GM19328 (cell line): ENCODE measurements around the gene SEMA7A.
"Not testable (repeated sequence)": the region's sequence is repeated elsewhere in the genome, so short reads cannot be mapped to it uniquely, and the experiment has no call there.

Source experiments
- ATAC-seq: cut with Tn5 transposase; IDR thresholded peaks from one replicate; pipeline ENCODE4 v1.9.1; 2021; ENCODE audit warnings: mild to moderate bottlenecking, moderate library complexity; ENCODE audit not compliant: unreplicated experiment

Gene SEMA7A, protein sequence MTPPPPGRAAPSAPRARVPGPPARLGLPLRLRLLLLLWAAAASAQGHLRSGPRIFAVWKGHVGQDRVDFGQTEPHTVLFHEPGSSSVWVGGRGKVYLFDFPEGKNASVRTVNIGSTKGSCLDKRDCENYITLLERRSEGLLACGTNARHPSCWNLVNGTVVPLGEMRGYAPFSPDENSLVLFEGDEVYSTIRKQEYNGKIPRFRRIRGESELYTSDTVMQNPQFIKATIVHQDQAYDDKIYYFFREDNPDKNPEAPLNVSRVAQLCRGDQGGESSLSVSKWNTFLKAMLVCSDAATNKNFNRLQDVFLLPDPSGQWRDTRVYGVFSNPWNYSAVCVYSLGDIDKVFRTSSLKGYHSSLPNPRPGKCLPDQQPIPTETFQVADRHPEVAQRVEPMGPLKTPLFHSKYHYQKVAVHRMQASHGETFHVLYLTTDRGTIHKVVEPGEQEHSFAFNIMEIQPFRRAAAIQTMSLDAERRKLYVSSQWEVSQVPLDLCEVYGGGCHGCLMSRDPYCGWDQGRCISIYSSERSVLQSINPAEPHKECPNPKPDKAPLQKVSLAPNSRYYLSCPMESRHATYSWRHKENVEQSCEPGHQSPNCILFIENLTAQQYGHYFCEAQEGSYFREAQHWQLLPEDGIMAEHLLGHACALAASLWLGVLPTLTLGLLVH

DNA sequence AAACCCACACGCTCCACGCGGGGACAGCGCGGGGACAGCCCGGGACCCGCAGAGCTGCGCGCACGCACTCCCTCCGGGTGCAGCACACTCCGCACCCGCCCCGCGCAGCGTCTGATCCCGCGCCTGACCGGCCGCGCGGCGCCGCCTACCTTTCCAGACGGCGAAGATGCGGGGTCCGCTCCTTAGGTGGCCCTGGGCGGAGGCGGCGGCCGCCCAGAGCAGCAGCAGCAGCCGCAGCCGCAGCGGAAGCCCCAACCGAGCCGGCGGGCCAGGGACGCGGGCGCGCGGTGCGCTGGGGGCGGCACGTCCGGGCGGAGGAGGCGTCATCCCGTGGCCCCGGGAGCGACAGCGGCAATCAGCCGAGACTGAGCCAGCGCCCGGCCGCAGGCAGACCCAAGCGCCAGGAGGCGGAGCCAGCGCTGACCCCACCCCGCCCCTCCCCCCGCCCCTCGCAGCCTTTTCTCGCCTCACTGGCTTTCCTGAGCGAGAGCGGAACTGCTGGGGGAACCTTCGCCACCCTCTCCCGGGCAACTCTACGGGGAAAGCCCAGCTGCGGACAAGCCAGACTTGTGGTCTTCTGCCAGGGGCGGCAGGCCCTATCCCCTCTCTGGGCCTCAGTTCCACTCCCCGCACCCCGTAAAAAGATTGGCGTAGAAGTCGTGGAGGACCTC lies at the start of gene SEMA7A:
TSS of gene SEMA7A (minus strand) at position 367 of the 671 bp plus-strand sequence. CDS start at position 327, 40 bp downstream.
- ATAC-seq, result peak; percentile 51

DNA sequence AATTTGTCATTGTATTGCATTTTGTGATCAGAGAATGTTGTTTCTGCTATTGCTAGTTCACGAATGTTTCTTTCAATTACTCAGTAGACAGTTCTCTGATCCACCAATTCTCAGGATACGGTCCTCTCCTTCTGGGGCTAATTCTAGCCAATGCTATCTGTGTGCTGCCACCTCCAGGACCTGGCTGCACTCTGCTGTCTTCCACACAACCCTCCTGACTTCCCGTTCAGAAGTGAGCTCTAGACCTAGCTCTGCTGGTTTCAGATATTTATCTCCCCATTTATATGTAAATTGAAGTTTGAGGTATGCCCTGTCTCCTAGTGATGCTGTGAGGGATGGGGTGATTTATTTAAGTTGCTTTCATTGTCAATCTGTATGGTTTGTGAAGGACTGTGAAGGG lies 48.9 kb upstream of the SEMA7A start:
- no peak for ATAC-seq

DNA sequence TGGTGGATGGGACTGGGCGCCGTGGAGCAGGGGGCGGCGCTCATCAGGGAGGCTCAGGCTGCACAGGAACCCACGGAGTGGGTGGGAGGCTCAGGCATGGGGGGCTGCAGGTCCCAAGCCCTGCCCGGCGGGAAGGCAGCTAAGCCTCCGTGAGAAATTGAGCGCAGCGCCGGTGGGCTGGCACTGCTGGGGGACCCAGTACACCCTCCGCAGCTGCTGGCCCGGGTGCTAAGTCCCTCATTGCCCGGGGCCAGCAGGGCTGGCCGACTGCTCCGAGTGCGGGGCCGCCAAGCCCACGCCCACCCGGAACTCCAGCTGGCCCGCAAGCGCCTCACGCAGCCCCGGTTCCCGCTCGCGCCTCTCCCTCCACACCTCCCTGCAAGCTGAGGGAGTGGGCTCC lies 46.6 kb upstream of the SEMA7A start:
- not testable (repeated sequence) for ATAC-seq

DNA sequence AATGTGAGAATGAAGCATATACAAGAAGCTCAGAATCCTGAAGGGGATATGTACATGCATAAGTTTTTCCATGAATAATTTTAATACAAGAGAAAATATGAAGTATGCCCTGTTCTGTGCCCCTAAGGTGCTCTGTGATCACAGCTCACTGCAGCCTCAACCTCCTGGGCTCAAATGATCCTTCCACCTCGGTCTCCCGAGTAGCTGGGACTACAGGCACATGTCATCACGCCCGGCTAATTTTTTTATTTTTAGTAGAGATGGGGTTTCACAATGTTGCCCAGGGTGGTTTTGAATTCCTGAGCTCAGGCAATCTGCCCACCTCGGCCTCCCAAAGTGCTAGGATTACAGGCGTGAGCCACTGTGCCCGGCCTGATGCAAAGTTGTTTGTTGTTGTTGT lies 37.9 kb upstream of the SEMA7A start:
- not testable (repeated sequence) for ATAC-seq

DNA sequence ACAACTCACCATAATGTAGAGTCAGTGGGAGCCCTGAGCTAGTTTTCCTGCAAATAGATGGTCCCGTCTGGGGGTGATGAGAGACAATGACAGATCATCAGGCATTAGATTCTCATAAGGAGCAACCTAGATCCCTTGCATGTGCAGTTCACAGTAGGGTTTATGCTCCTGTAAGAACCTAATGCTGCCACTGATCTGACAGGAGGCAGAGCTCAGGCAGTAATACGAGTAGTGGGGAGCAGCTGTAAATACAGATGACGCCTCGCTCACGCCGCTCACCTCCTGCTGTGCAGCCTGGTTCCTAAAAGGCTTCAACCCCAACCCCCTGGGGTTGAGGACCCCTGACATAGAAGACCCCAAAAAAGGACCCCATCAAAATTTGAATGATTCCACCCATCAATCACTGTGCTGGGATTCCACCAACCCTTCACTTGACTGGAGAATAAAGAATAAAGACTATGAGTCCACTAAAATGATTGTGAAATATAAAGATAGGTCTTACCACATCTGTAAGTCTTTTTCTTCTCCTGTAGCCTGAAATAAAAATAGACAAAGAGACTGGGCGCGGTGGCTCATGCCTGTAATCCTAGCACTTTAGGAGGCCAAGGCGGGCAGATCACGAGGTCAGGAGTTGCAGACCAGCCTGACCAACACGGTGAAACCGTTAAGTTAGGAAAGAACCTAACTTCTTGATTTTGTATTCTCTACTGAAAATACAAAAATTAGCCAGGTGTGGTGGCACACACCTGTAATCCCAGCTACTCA lies 37.1 kb upstream of the SEMA7A start:
- no peak for ATAC-seq

DNA sequence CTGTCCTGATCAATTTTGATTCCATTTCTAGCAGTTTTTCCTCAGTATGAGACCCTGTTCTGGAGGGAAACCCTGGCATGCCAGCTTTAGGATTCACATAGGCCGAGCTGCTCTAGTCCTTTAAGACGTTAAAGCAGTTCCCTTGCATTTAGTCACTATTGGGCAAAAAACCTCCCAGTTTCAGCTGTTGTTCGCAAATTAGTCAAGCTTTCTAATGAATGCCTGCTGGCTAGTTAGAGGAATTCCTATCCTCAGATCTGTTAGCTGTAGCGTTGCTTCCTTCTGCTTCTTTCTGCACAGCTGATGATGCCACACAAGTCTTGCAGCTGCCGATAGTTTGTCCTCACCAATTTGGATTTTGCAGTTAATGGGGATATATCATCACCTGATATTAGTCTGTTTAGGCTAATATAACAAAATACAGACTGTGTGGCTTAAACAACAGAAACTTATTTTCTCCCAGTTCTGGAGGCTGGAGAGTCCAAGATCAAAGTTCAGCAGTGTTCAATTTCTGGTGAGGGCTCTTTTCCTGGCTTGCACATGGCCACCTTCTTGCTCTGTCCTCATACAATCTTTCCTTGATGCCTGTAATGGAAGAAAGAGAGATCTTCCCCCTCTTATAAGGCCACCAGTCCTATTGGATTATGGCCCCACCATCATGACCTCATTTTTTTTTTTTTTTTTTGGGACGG lies 34.7 kb upstream of the SEMA7A start:
- ATAC-seq, result no peak

DNA sequence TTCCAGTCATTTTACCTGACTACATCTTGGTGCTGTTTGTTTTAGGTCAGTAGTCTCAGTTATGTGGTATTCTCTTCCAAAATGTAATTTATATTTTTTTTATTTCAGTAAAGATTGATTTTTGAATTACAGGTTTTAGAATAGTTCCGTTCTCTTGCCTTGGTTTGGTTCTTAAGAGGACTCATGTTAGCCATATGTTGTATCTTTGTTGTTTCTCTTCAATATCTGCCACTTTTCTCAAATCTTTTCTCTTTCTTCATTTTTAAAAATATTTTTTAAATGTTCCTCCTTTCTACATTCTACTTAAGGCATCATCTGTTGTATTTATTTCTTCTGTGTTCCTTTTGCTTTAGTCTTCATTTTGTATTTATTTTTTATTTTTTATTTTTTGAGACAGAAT lies 32.8 kb upstream of the SEMA7A start:
- no peak for ATAC-seq

DNA sequence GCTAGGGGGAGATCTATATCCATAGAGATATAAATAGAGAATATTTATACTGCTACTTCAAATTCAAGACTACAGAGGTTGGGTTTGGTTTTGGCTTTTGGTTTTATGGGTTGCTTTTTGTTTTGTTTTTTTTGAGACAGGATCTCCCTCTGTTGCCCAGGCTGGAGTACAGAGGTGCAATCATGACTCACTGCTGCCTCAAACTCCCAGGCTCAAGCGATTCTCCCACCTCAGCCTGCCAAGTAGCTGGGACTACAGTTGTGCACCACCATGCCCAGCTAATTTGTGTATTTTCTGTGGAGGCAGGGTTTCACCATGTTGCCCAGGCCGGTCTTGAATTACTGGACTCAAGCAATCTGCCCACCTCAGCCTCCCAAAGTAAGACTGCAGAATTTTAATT lies 31.1 kb upstream of the SEMA7A start:
- ATAC-seq, result no peak

DNA sequence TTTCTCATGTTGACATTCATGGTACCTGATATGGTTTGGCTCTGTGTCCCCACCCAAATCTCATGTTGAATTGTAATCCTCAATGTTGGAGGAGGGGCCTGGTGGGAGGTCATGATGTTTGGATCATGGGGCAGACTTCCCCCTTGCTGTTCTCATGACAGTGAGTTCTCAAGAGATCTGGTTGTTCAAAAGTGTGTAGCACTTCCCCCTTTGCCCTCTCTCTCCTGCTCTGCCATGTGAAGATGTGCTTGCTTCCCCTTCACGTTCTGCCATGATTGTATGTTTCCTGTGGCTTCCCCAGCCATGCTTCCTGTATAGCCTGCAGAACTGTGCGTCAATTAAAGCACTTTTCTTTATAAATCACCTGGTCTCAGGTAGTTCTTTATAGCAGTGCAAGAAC lies 30.5 kb upstream of the SEMA7A start:
- no peak for ATAC-seq

DNA sequence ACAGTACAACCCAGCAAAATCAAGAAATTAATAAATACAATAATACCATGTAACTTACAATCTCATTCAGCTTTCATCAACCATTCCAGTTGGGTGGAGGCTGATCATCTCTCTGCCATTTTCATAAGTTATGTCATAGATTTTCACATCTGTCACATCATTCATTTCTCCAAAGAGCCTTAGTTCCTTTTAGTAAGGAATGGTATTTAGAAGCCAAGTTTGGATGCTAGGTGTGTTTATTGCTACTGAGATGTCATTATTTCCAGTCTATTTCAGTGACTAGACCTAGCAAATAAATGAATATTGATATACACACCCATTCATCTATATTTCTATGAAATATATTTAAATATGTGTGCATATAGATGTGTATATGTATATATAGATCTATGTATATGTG lies 29.9 kb upstream of the SEMA7A start:
- ATAC-seq, result no peak

DNA sequence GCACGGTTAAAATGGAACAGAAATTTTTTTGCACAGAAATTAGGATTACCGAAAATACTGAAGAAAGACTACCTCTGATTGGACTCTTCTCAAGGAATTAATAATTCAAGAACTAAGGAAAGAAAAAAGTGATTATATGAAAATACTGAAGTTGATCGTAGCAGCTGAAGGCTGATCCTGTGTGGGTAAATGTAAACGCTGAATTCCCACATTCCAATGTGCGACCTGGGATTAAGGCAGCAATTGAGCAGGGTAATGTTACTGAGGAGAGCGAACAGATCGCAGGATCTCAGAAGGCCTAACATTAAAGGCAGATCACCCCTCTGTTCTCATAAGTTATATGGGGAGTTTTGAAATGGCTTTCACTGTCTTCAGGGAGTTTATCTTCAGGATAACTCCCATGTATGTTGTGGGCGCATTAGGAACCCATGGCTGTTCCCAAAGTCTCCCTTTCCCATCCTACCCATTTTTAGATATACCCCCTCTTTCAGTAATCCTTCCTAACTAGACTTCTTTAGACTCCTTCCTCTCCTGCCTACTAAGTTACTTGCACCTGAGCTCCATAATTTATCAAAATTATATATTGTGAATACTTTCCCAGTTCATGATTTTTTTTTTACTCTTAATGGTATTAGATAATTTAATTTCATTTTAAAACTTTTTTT lies 28.2 kb upstream of the SEMA7A start:
- no peak for ATAC-seq

DNA sequence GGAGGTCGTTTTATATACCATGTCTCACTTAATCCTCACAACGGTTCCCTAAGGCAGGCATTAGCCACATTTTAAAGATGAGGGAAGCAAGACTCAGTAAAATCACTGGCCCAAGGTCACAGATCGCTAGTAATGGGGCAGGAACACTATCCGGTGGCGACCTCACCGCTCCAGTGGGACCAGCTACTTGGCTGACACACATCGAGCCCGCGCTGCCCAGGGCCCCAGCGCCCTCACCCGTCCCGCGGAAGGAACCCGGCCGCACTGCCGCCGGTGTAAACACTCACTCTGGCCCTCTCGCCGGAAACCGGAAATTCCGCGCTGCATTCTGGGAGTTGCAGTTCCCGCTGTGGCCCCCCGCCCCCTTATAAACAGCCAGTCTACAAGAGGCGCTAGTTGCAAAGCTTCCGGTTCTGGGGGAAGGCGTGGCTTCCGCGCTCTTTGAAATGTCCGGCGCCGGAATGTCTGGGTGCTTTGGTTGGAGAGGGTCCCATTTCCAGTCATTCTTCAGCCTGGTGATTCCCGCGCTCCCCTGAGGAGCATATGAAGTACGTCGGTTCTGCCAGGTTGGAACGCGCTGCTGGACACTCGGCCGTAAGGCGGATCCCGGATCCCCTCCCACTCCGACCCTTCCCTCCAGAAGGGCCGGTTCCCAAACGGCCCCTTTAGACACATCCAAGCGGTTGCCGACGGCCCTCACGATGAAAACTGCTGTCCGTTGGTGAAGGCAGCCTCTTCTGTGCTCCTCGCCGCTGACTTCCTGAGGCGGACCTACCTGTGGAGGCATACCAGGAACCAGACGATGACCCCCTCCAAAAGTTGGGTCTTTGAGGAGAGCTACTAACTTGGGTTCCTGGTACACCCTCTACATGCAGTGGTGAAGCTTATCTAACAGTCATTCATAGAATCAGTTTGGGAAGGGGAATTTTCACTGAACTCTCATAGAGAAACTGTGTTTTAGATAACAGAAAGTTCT lies 27.4 kb upstream of the SEMA7A start, which contains the start of gene UBL7:
TSS of gene UBL7 (minus strand) at position 290 of the 976 bp plus-strand sequence. CDS start 2,293 bp downstream, outside the sequence.
- peak; percentile 79 for ATAC-seq

DNA sequence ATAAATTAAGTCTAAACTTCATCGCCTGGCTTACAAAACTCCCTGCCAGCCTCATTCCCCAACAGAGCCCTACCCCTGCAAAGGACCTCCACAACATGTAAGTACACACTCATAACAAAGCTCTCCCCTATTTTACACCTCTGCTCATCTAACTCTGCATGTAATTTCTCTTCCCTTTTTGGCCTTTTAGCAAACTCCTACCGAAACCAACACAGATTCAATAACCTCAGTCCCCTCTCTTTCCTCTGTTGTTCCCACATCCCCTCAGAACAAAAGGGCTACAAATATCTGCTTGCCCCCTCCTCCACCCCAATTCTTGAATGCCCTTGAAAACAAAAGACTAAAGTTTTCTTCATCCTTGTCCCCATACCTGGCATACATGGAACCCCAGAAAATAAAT lies 26.5 kb upstream of the SEMA7A start:
- no peak for ATAC-seq

DNA sequence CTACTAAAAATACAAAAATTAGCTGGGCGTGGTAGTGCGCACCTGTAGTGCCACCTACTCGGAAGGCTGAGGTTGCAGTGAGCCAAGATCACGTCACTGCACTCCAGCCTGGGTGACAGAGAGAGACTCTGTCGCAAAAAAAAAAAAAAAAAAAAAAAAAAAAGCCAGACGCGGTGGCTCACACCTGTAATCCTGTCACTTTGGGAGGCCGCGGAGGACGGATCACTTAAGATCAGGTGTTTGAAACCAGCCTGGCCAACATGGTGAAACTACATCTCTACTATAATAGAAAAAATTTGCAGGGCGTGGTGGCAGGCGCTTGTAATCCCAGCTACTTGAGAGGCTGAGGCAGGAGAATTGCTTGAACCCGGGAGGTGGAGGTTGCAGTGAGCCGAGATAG lies 26.0 kb upstream of the SEMA7A start:
- ATAC-seq, result not testable (repeated sequence)

DNA sequence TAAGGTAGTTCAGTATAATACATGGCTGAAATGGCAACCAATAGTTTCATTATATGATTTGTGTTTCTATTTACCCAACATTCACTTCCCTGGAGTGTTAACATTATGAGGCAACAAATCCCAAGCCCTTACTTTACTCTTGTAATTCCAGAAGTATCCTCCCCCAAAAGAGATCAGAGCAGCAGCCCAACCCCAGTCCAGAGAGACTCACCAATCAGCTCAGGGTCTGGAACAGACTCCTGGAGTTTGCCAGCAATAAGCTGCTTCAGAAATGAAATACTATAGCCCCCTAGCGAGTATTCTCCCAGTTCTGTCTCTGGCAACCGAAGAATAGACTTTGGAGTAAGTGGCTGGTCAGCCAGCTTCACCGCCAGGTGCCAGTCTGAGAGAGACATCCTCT lies 24.7 kb upstream of the SEMA7A start:
- no peak for ATAC-seq

DNA sequence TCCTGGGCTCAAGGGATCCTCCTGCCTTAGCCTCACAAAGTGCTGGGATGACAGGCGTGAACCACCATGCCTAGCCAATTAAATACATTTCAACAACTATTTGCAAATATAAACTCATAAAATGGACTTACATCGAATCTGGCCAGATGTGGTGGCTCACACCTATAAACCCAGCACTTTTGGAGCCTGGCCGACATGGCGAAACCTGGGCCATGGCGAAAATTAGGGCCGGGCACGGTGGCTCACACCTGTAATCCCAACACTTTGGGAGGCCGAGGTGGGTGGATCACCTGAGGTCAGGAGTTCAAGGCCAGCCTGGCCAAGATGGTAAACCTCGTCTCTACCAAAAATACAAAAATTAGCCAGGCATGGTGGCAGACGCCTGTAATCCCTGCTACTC lies 23.3 kb upstream of the SEMA7A start:
- ATAC-seq, result not testable (repeated sequence)

DNA sequence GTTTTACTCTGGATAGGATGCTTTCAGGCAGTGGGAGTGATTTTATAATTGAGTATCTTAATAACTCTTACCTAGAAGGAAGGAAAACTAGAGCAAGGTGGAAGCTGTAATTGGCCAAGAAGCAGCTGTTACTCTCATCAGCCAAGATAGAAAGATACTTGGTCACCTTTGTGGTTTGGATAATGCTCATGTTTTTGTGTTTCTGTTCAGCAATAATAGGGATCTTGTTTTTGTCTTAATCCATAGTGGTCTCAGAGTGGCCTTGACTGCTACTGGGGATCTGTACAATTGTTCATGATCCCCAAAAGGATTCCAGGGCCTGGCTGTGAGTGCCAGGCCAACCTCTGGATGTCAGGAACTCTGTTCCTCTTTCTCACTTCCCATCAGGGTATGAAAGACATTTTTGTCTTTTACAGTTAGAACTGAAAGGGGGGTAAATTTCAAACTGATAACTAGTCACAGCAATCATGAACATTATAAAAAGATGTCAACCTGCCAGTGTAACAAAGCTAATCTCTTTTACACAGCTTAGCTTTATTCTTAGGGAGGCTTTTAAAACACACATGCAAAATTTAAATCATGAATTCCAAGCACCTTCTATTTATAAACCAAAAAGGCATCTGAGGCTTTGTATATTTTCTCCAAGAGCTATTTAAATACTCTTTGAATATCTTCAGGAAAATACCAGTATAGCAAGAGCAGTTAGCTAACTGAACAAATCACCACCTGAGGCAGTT lies 21.2 kb upstream of the SEMA7A start:
- no peak for ATAC-seq
